Lower leg skin (tissue), 4 donors: ENCODE data around the gene CWF19L1. TPM values are rescaled to one million over a fixed set of nuclear protein-coding genes. Genes with fewer than 3 reads are reported as not detected.

Source experiments
- DNase-seq, 2 donors: peaks; one replicate each; pipeline ENCODE4 v3.0.0-alpha.2; 2019; ENCODE audit warnings: low spot score in 2 of 2
- H3K4me3 ChIP-seq: fragments of 200-600 bp; sonication (generic); 2 replicates; pipeline ENCODE4 v1.5.1; 2017; ENCODE audit warnings: mild to moderate bottlenecking, low read depth; ENCODE audit not compliant: poor library complexity, severe bottlenecking
- POLR2A ChIP-seq, 2 donors: fragments of 450-650 bp; IDR thresholded peaks; one replicate each; pipeline ENCODE4 v1.6.1; 2016 to 2017; ENCODE audit warnings: antibody characterized with exemption in 2 of 2, mild to moderate bottlenecking in 1 of 2, moderate library complexity in 1 of 2
- WGBS, 2 donors: methylation state at CpG; one replicate each; pipeline ENCODE4 v1.1.5; 2018; 5-methylcytosine and 5-hydroxymethylcytosine counted together
- intact Hi-C: fragments of 100-400 bp; cut with DNase I; formaldehyde crosslinking; loops from one replicate; pipeline ENCODE4 v1.15.0; 2023; ENCODE audit warnings: low total_unique reads
- total RNA-seq, 4 donors: library from RNA; depleted of rRNA; stranded (reverse); fragments of >200 nt; gene quantifications; one replicate each; pipeline ENCODE4 v1.1.0, GENCODE V29; 2016
- TF ChIP-seq, protein P1 (sequence below), 3 donors: fragments of 450-650 bp; IDR thresholded peaks; one replicate each; pipeline ENCODE4 v1.5.1; 2016; ENCODE audit warnings: antibody characterized with exemption in 3 of 3, mild to moderate bottlenecking in 3 of 3, moderate library complexity in 2 of 3

Gene CWF19L1
- total RNA-seq, 4 donors from 2014 or later = 11.9 to 30.5 (median 18.0) TPM

GRCh38 chr10:100239851-100240250 is 27.6 kb downstream of the CWF19L1 start:
- no peak for TF ChIP-seq POLR2A (IDR thresholded peaks at IDR 0.05)
- TF ChIP-seq, protein P1, sequence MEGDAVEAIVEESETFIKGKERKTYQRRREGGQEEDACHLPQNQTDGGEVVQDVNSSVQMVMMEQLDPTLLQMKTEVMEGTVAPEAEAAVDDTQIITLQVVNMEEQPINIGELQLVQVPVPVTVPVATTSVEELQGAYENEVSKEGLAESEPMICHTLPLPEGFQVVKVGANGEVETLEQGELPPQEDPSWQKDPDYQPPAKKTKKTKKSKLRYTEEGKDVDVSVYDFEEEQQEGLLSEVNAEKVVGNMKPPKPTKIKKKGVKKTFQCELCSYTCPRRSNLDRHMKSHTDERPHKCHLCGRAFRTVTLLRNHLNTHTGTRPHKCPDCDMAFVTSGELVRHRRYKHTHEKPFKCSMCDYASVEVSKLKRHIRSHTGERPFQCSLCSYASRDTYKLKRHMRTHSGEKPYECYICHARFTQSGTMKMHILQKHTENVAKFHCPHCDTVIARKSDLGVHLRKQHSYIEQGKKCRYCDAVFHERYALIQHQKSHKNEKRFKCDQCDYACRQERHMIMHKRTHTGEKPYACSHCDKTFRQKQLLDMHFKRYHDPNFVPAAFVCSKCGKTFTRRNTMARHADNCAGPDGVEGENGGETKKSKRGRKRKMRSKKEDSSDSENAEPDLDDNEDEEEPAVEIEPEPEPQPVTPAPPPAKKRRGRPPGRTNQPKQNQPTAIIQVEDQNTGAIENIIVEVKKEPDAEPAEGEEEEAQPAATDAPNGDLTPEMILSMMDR (IDR thresholded peaks at IDR 0.05) = no peak
- H3K4me3 ChIP-seq = no peak overlapping the region
- intact Hi-C loops = no loop called here
- WGBS, 2 donors = 92 to 94% methylated on average over 3 of the region's 3 CpGs
- DNase-seq = no peak

- H3K4me3 ChIP-seq = no peak overlapping the region
- no peak for TF ChIP-seq POLR2A (IDR thresholded peaks at IDR 0.05)
- TF ChIP-seq, protein P1 (IDR thresholded peaks at IDR 0.05) = no peak
- intact Hi-C loops = no loop called here
- WGBS, 2 donors = 93 to 94% methylated on average over 7 of the region's 7 CpGs
- DNase-seq = no peak
These were observed 29.0 kb downstream of the CWF19L1 start for GRCh38 chr10:100238429-100238828.

- H3K4me3 ChIP-seq = no peak overlapping the region
- WGBS, 2 donors = 66 to 67% methylated on average over 2 of the region's 2 CpGs
- DNase-seq = no peak
- TF ChIP-seq, protein P1 (IDR thresholded peaks at IDR 0.05) = no peak
- no peak for TF ChIP-seq POLR2A (IDR thresholded peaks at IDR 0.05)
- intact Hi-C loops = no loop called here
These were observed 35.3 kb downstream of the CWF19L1 start for GRCh38 chr10:100232101-100232500.

- no peak for DNase-seq
- peak overlapping the region; percentile 77 for H3K4me3 ChIP-seq
- intact Hi-C loops = no loop called here
- 57 to 62% methylated on average over 21 of the region's 21 CpGs for WGBS, 2 donors
- TF ChIP-seq, protein P1 (IDR thresholded peaks at IDR 0.05) = no peak
- no peak for TF ChIP-seq POLR2A (IDR thresholded peaks at IDR 0.05)
These were observed 37.5 kb downstream of the CWF19L1 start for GRCh38 chr10:100229819-100230422.

DNA sequence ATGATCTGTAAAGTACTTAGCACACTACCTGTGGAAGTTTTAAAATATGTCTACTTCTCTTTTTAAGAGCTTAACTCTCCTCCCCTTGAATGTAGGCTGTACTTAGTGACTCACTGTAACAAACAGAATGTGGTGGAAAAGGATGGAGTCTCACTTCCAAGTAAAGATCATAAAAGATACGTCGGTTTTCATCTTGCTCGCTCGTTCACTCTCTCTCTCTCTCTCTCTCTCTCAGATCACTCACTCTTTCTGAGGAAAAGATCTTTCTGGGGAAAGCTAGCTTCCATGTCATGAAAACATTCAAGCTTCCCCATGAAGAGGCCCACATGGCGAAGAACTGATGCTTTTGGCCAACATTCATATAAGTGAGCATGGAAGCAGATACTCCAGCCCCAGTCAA is 43.6 kb downstream of the CWF19L1 start:
- intact Hi-C loops = no loop called here
- no peak for DNase-seq
- WGBS, 2 donors = 81 to 97% methylated on average over 5 of the region's 5 CpGs
- TF ChIP-seq POLR2A (IDR thresholded peaks at IDR 0.05) = no peak
- TF ChIP-seq, protein P1 (IDR thresholded peaks at IDR 0.05) = no peak
- no peak overlapping the region for H3K4me3 ChIP-seq

DNA sequence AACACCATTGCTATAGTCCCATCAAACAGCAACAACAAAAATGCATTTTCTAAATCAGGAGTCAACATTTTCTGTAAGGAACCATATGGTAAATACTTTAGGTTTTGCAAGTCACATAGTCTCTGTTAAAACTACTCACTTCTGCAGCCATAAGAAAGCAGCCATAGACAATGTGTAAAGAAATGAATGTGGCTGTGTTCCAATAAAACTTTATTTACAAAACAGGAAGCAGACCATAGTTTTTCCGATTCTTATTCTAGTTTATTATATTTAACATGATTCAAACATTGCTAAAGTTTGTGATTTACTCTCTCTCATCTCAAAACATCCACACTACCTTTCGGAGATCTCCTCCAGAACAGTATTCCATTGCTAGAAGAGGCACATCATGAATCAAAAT is 44.9 kb downstream of the CWF19L1 start:
- intact Hi-C loops = no loop called here
- TF ChIP-seq, protein P1 (IDR thresholded peaks at IDR 0.05) = no peak
- TF ChIP-seq POLR2A (IDR thresholded peaks at IDR 0.05) = no peak
- H3K4me3 ChIP-seq = no peak overlapping the region
- WGBS, 2 donors = 96 to 98% methylated on average over 2 of the region's 2 CpGs
- DNase-seq = no peak
